ENCODE data around the gene USP32. TPM values are rescaled to one million over a fixed set of nuclear protein-coding genes. Genes with fewer than 3 reads are reported as not detected.

Gene USP32
- total RNA-seq, 1 donor from 2014 or later = 39.1 TPM

DNA sequence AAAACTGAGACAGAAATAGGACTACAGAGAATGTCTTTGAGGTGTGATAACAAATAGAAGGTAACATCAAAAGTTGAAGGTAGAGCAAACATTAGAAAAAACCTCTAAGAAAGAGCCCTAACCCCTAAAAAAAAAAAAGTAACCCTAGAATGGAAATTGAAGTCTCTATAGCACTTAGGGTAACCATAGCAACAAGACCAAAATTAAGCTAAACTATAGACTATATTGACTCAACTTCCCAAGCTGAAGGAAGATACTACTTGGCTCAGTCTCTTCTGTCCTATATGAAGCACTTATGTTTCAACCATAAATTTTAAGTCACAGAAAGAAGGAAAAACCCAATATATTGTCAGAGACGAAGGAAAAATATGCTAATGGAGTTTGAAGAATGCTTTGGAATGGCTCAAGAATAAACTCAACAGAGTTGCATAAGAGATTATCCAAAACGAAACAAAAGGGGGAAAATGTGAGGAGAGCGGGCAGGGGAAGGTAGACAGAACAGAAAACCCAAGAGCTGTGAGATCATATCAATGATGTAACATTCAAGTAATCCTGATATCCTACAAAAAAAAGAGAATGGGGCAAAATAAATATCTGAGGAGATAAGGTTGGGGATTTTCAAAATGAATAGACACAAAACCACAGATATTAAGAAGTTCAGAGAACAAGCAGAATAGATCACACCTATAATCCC, 88.4 kb downstream of the USP32 start:
- Mint-ChIP-seq H3K4me3 (no peak overlapping the region), H3K9me3 (no peaks in the 10 kb centered on the region), H3K27ac (no peak overlapping the region), H3K36me3 (no peaks in the 10 kb centered on the region), H3K4me1 (ENCODE audit: unreplicated experiment) (peaks cover 4% of the 10 kb centered on the region), H3K27me3 (no peaks in the 10 kb centered on the region)
- TF ChIP-seq, protein P1, sequence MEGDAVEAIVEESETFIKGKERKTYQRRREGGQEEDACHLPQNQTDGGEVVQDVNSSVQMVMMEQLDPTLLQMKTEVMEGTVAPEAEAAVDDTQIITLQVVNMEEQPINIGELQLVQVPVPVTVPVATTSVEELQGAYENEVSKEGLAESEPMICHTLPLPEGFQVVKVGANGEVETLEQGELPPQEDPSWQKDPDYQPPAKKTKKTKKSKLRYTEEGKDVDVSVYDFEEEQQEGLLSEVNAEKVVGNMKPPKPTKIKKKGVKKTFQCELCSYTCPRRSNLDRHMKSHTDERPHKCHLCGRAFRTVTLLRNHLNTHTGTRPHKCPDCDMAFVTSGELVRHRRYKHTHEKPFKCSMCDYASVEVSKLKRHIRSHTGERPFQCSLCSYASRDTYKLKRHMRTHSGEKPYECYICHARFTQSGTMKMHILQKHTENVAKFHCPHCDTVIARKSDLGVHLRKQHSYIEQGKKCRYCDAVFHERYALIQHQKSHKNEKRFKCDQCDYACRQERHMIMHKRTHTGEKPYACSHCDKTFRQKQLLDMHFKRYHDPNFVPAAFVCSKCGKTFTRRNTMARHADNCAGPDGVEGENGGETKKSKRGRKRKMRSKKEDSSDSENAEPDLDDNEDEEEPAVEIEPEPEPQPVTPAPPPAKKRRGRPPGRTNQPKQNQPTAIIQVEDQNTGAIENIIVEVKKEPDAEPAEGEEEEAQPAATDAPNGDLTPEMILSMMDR (conservative IDR thresholded peaks at IDR 0.05) = no peak
- no peak for DNase-seq (ENCODE audit: extremely low spot score, unreplicated experiment)

DNA sequence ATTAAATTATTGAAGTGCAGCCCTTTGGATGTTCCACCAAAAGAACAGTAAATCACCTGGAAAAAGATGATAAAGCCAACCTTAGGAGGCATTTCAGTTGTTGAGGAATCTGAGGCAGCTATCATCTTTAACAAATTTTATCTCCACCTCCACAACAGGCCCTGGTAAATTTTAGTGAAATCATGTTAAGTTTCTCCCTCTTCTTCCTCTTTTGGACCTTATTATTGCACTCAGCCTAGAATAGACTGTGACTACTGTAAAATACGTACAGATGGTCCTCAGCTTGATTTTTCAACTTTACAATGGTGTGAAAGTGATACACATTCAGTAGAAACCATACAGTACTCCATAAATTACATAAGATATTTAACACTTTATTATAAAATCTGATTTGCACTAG, 90.3 kb downstream of the USP32 start:
- H3K4me1 Mint-ChIP-seq (ENCODE audit: unreplicated experiment) = peaks cover 4% of the 10 kb centered on the region
- no peak overlapping the region for H3K4me3 Mint-ChIP-seq
- TF ChIP-seq, protein P1 (conservative IDR thresholded peaks at IDR 0.05) = no peak
- H3K27me3 Mint-ChIP-seq = no peaks in the 10 kb centered on the region
- no peaks in the 10 kb centered on the region for H3K36me3 Mint-ChIP-seq
- no peak overlapping the region for H3K27ac Mint-ChIP-seq
- no peak for DNase-seq (ENCODE audit: extremely low spot score, unreplicated experiment)
- H3K9me3 Mint-ChIP-seq = no peaks in the 10 kb centered on the region

DNA sequence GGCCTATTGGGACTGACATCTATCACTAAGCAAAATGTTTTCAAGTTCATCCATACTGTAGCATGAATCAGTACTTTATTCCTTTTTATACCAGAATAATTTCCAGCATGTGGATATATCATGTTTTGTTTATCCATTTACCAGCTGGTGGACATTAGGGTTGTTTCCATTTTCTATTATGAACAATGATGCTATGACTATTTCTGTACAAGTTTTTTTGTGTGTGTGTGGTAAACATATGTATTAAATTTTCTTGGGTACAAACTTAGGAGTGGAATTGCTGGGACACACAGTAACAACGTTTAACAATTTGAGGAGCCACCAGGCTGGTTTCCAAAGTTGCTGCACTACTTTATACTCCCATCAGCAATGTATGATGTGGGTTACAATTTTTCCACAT, 91.0 kb downstream of the USP32 start:
- TF ChIP-seq, protein P1 (conservative IDR thresholded peaks at IDR 0.05) = no peak
- Mint-ChIP-seq H3K4me1 (ENCODE audit: unreplicated experiment) (peaks cover 8% of the 10 kb centered on the region), H3K36me3 (peaks cover 4% of the 10 kb centered on the region), H3K4me3 (no peak overlapping the region), H3K9me3 (no peaks in the 10 kb centered on the region), H3K27me3 (no peaks in the 10 kb centered on the region), H3K27ac (no peak overlapping the region)
- DNase-seq (ENCODE audit: extremely low spot score, unreplicated experiment) = no peak

DNA sequence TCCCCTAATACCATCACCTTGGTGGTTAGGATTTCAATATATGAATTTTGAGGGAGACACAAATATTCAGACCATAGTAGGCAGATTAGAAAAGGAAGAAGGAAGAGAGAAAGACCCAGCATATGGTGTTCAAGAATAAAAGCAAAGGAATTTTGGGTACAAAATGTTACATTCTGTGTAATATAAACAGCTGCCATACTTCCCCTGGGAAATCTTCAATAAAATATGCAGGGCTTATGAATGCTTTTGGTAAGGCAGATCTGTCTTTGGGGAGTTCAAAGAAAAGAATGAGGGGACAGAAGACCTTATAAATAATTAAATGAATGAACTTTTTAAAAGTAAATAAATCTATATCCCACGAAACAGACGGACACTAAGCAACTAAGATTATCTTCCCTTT, 91.9 kb downstream of the USP32 start:
- Mint-ChIP-seq H3K9me3 (no peaks in the 10 kb centered on the region), H3K36me3 (peaks cover 4% of the 10 kb centered on the region), H3K27ac (no peak overlapping the region), H3K4me3 (no peak overlapping the region), H3K27me3 (no peaks in the 10 kb centered on the region), H3K4me1 (ENCODE audit: unreplicated experiment) (peaks cover 5% of the 10 kb centered on the region)
- DNase-seq (ENCODE audit: extremely low spot score, unreplicated experiment) = no peak
- TF ChIP-seq, protein P1 (conservative IDR thresholded peaks at IDR 0.05) = no peak

DNA sequence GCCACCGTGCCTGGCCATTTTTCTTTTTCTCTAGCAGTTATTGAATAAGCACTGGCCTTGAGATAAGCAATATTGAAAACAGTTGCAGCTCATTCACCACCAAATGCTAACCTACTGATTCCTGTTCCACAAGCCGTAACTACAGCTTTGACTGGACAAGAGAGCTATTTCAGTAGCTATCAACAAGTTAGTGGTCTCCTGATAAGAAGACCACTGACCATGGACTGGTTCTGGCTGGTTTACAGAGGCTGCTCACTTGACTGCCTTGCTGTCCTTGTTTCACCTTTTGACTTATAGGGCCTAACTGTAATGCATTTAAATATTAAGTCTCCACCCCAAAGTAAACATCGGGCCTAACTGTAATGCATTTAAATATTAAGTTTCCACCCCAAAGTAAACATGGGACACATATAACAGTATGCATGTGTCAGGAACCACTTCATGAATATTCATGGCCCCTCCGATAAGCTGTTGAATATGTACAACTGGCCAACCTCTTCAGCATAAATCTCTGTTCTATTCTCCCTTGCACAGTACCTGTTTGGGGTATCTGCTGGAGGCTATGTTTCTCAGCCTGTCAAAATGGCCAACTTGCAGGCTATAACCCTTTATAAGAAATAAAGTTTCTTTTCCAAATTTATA, 94.1 kb downstream of the USP32 start:
- peaks cover 4% of the 10 kb centered on the region for H3K36me3 Mint-ChIP-seq
- H3K9me3 Mint-ChIP-seq = no peaks in the 10 kb centered on the region
- H3K27me3 Mint-ChIP-seq = no peaks in the 10 kb centered on the region
- H3K27ac Mint-ChIP-seq = no peak overlapping the region
- H3K4me3 Mint-ChIP-seq = no peak overlapping the region
- DNase-seq (ENCODE audit: extremely low spot score, unreplicated experiment) = no peak
- peaks cover 4% of the 10 kb centered on the region for H3K4me1 Mint-ChIP-seq (ENCODE audit: unreplicated experiment)
- TF ChIP-seq, protein P1 (conservative IDR thresholded peaks at IDR 0.05) = no peak
